Left lung (tissue), 10 donors: ENCODE measurements around the gene DUSP15. TPM values are rescaled to one million over a fixed set of nuclear protein-coding genes. Genes with fewer than 3 reads are reported as not detected.

ENCODE experiments used
- ATAC-seq: fragments of 200-7000 bp; cut with Tn5 transposase; one replicate; pipeline ENCODE4 v1.9.1; 2020; ENCODE audit warnings: moderate library complexity
- DNase-seq, 4 donors: peaks; one replicate each; pipeline ENCODE4 v3.0.0-alpha.2; 2013 to 2020
- H3K27ac ChIP-seq, 2 donors: fragments of 200-600 bp; sonication (generic) in 1 of 2; one replicate each; pipeline versions ENCODE4 v1.5.0 to v1.8.0; 2020 to 2021
- H3K27me3 ChIP-seq, 2 donors: fragments of 200-600 bp; sonication (generic) in 1 of 2; one replicate each; pipeline versions ENCODE4 v1.5.0 to v1.8.0; 2020 to 2021
- H3K36me3 ChIP-seq, 2 donors: fragments of 200-600 bp; sonication (generic) in 1 of 2; one replicate each; pipeline versions ENCODE4 v1.5.0 to v1.8.0; 2020 to 2021
- H3K4me1 ChIP-seq, 2 donors: fragments of 200-600 bp; one replicate each; pipeline ENCODE4 v1.8.0; 2021
- H3K4me3 ChIP-seq, 2 donors: fragments of 200-600 bp; sonication (generic) in 1 of 2; one replicate each; pipeline versions ENCODE4 v1.5.0 to v1.8.0; 2020 to 2021; ENCODE audit warnings: mild to moderate bottlenecking in 1 of 2
- H3K9me3 ChIP-seq, 2 donors: fragments of 200-600 bp; sonication (generic) in 1 of 2; one replicate each; pipeline versions ENCODE4 v1.5.0 to v1.8.0; 2020 to 2021
- CTCF ChIP-seq, 2 donors: fragments of 200-600 bp; sonication (generic) in 1 of 2; IDR thresholded peaks; one replicate each; pipeline versions ENCODE4 v1.5.0 to v1.8.0; 2021; ENCODE audit warnings: antibody characterized with exemption in 2 of 2
- intact Hi-C, 2 donors: fragments of 100-400 bp; cut with DNase I; formaldehyde crosslinking; loops; one replicate each; pipeline versions ENCODE4 v1.11.2 to v1.14.2; 2022
- polyA plus RNA-seq, 6 donors: library from polyadenylated mRNA; unstranded; fragments of 120-200 nt; gene quantifications; one replicate each; pipeline ENCODE4 v1.2.1, GENCODE V29; 2013; ENCODE audit not compliant: insufficient read length in 6 of 6
- total RNA-seq, 2 donors: library from RNA; stranded (reverse); fragmentation: NEBNext Ultra II Directional; extraction: Animal tissue kit (Norgen Biotek cat#: 25700); gene quantifications; one replicate each; pipeline ENCODE4 v1.2.1, GENCODE V29; 2021
- donor health status: DM: no; HTN: yes; CAD: no.
- donor health status: DM: no; HTN: no; CAD: no.

The DUSP15 gene
- total and polyA plus RNA-seq, 8 donors: 0.82 to 13.1 (median 9.7) TPM

GRCh38 chr20:31833931-31834521 is 36.3 kb downstream of the DUSP15 start:
- intact Hi-C loops: no loop called here
- Histone ChIP-seq H3K27ac (no peak overlapping the region), H3K4me3 (no peak overlapping the region), H3K9me3 (no peaks in the 10 kb centered on the region), H3K36me3 (no peaks in the 10 kb centered on the region), H3K4me1 (peaks cover 28 to 38% of the 10 kb centered on the region in 2 donors), H3K27me3 (peaks cover 0 to 9% of the 10 kb centered on the region in 2 donors)
- DNase-seq (no peak), ATAC-seq (no peak)
- no peak for TF ChIP-seq CTCF (IDR thresholded peaks at IDR 0.05)

GRCh38 chr20:31833130-31833930 is 37.0 kb downstream of the DUSP15 start:
- peak; percentile 48 for ATAC-seq
- H3K4me1 ChIP-seq: peaks cover 28 to 31% of the 10 kb centered on the region in 2 donors
- no peaks in the 10 kb centered on the region for H3K9me3 ChIP-seq
- peak; percentile 85 to 88 for TF ChIP-seq CTCF (IDR thresholded peaks at IDR 0.05)
- peaks cover 0 to 3% of the 10 kb centered on the region in 2 donors for H3K27me3 ChIP-seq
- H3K36me3 ChIP-seq: no peaks in the 10 kb centered on the region
- intact Hi-C loops: no loop called here
- peak in 2 of 4 donors; percentile 59 to 86 for DNase-seq
- no peak overlapping the region for H3K4me3 ChIP-seq
- H3K27ac ChIP-seq: no peak overlapping the region

GRCh38 chr20:31831771-31832306 is 38.5 kb downstream of the DUSP15 start:
- intact Hi-C loops: no loop called here
- DNase-seq: no peak

GRCh38 chr20:31831211-31831610 is 39.1 kb downstream of the DUSP15 start:
- Histone ChIP-seq H3K4me3 (no peak overlapping the region), H3K27ac (no peak overlapping the region), H3K9me3 (no peaks in the 10 kb centered on the region), H3K27me3 (no peaks in the 10 kb centered on the region), H3K36me3 (no peaks in the 10 kb centered on the region), H3K4me1 (peaks cover 10 to 12% of the 10 kb centered on the region in 2 donors)
- no peak for DNase-seq
- intact Hi-C loops: no loop called here
- no peak for TF ChIP-seq CTCF (IDR thresholded peaks at IDR 0.05)
- ATAC-seq: no peak

More at GRCh38 chr20:31831771-31832306, 38.5 kb downstream of the DUSP15 start:
- ATAC-seq: no peak
- no peak overlapping the region for H3K4me3 ChIP-seq
- peaks cover 0 to 2% of the 10 kb centered on the region in 2 donors for H3K27me3 ChIP-seq
- no peak for TF ChIP-seq CTCF (IDR thresholded peaks at IDR 0.05)
- peaks cover 16 to 18% of the 10 kb centered on the region in 2 donors for H3K4me1 ChIP-seq
- no peak overlapping the region for H3K27ac ChIP-seq
- no peaks in the 10 kb centered on the region for H3K36me3 ChIP-seq
- H3K9me3 ChIP-seq: no peaks in the 10 kb centered on the region

- peaks cover 3 to 4% of the 10 kb centered on the region in 2 donors for H3K4me1 ChIP-seq
- no peak for TF ChIP-seq CTCF (IDR thresholded peaks at IDR 0.05)
- H3K4me3 ChIP-seq: no peak overlapping the region
- intact Hi-C loops: no loop called here
- H3K9me3 ChIP-seq: no peaks in the 10 kb centered on the region
- no peak for ATAC-seq
- H3K27ac ChIP-seq: no peak overlapping the region
- no peaks in the 10 kb centered on the region for H3K27me3 ChIP-seq
- H3K36me3 ChIP-seq: no peaks in the 10 kb centered on the region
- DNase-seq: no peak
Observed at GRCh38 chr20:31830406-31830981, 39.8 kb downstream of the DUSP15 start.
